Neural cell (in vitro differentiated cells): ENCODE data around the gene ALX1. TPM values are rescaled to one million over a fixed set of nuclear protein-coding genes. Genes with fewer than 3 reads are reported as not detected.

Source experiments
- H2AFZ ChIP-seq: fragments of 200-600, 300-800 bp; sonication (generic), shearing (Covaris generic); 2 replicates; pipeline ENCODE4 v1.6.0; 2014; ENCODE audit warnings: low read depth, mild to moderate bottlenecking, antibody characterized with exemption, low read length, moderate library complexity
- H3F3A ChIP-seq: fragments of 200-600 bp; shearing (Covaris generic); 2 replicates; pipeline ENCODE4 v1.6.1; 2016; ENCODE audit warnings: mild to moderate bottlenecking, moderate library complexity, mixed read lengths, antibody characterized with exemption, low read length; ENCODE audit not compliant: insufficient read depth, poor library complexity, severe bottlenecking
- H3K27ac ChIP-seq: fragments of 200-600, 300-800 bp; sonication (generic), shearing (Covaris generic); 2 replicates; pipeline ENCODE4 v1.5.1; 2014; ENCODE audit warnings: mild to moderate bottlenecking, low read length, moderate library complexity
- H3K27me3 ChIP-seq: fragments of 300-800, 200-600 bp; sonication (generic), shearing (Covaris generic); 2 replicates; pipeline ENCODE4 v1.6.0; 2014; ENCODE audit warnings: mild to moderate bottlenecking, low read depth, low read length, moderate library complexity; ENCODE audit not compliant: insufficient read depth
- H3K36me3 ChIP-seq: fragments of 300-800, 200-600 bp; sonication (generic), shearing (Covaris generic); 2 replicates; pipeline ENCODE4 v1.5.1; 2014; ENCODE audit warnings: mild to moderate bottlenecking, antibody characterized with exemption, low read length, moderate library complexity; ENCODE audit not compliant: insufficient read depth
- H3K4me2 ChIP-seq: fragments of 300-800, 200-600 bp; sonication (generic), shearing (Covaris generic); 2 replicates; pipeline ENCODE4 v1.6.0; 2014; ENCODE audit warnings: mild to moderate bottlenecking, low read length
- H3K4me3 ChIP-seq: fragments of 300-800, 200-600 bp; sonication (generic), shearing (Covaris generic); 2 replicates; pipeline ENCODE4 v1.5.1; 2014; ENCODE audit warnings: mild to moderate bottlenecking, low read length, moderate library complexity
- H3K79me2 ChIP-seq: fragments of 200-600 bp; shearing (Covaris generic); replicated peaks from 2 replicates; pipeline ENCODE4 v1.6.0; 2014; ENCODE audit warnings: mild to moderate bottlenecking, low read length, moderate library complexity; ENCODE audit not compliant: insufficient read depth
- H3K9ac ChIP-seq: fragments of 300-800, 200-600 bp; sonication (generic), shearing (Covaris generic); 2 replicates; pipeline ENCODE4 v1.6.1; 2016; ENCODE audit warnings: mild to moderate bottlenecking, low read length, mixed read lengths
- H3K9me2 ChIP-seq: fragments of 200-600 bp; shearing (Covaris generic); 2 replicates; pipeline ENCODE4 v1.6.1; 2016; ENCODE audit warnings: mild to moderate bottlenecking, low read length, mixed read lengths; ENCODE audit not compliant: insufficient read depth
- H3K9me3 ChIP-seq: fragments of 200-600, 300-800 bp; sonication (generic), shearing (Covaris generic); 2 replicates; pipeline ENCODE4 v1.6.1; 2016; ENCODE audit warnings: mild to moderate bottlenecking, mixed run types, low read length, moderate library complexity, mixed read lengths
- H4K20me1 ChIP-seq: fragments of 200-600 bp; shearing (Covaris generic); 2 replicates; pipeline ENCODE4 v1.6.1; 2016; ENCODE audit warnings: mild to moderate bottlenecking, mixed run types; ENCODE audit not compliant: insufficient read depth
- CTCF ChIP-seq: fragments of 450-650 bp; IDR thresholded peaks from 2 replicates; pipeline ENCODE4 v1.5.1; 2014; ENCODE audit warnings: antibody characterized with exemption, mild to moderate bottlenecking, moderate library complexity; ENCODE audit not compliant: poor library complexity, severe bottlenecking
- EP300 ChIP-seq: fragments of 450-650 bp; conservative IDR thresholded peaks from 2 replicates; pipeline ENCODE4 v1.6.1; 2014; ENCODE audit warnings: antibody characterized with exemption, mild to moderate bottlenecking, moderate library complexity; ENCODE audit not compliant: poor library complexity, severe bottlenecking
- EZH2 ChIP-seq: fragments of 200-600, 300-800 bp; shearing (Covaris generic), sonication (generic); IDR thresholded peaks from 2 replicates; pipeline ENCODE4 v1.6.1; 2014; ENCODE audit warnings: antibody characterized with exemption, low read length, borderline replicate concordance, mild to moderate bottlenecking; ENCODE audit not compliant: insufficient read depth, poor library complexity, severe bottlenecking
- MXI1 ChIP-seq: fragments of 450-650 bp; conservative IDR thresholded peaks from 2 replicates; pipeline ENCODE4 v1.6.1; 2014; ENCODE audit warnings: antibody characterized with exemption, mild to moderate bottlenecking; ENCODE audit not compliant: poor library complexity, severe bottlenecking
- POLR2AphosphoS5 ChIP-seq: IDR thresholded peaks from 2 replicates; pipeline ENCODE4 v1.6.1; 2012
- RAD21 ChIP-seq: fragments of 450-650 bp; conservative IDR thresholded peaks from 2 replicates; pipeline ENCODE4 v1.6.1; 2014; ENCODE audit warnings: antibody characterized with exemption, mild to moderate bottlenecking, moderate library complexity
- REST ChIP-seq: IDR thresholded peaks from 2 replicates; pipeline ENCODE4 v1.6.1; 2012; ENCODE audit warnings: borderline replicate concordance
- SMC3 ChIP-seq: fragments of 450-650 bp; conservative IDR thresholded peaks from 2 replicates; pipeline ENCODE4 v1.6.1; 2014; ENCODE audit warnings: antibody characterized with exemption, mild to moderate bottlenecking, moderate library complexity; ENCODE audit not compliant: poor library complexity
- TAF1 ChIP-seq: IDR thresholded peaks from 2 replicates; pipeline ENCODE4 v1.6.1; 2012; ENCODE audit warnings: low read depth
- polyA plus RNA-seq: library from polyadenylated mRNA; depleted of rRNA; stranded (reverse); fragments of >200 nt; gene quantifications from 2 replicates; pipeline ENCODE4 v1.2.3, GENCODE V29; 2014

ALX1 gene
- polyA plus RNA-seq, 1 donor from 2014 or later, result 0.43 TPM

GRCh38 chr12:85301051-85301450 is 21.0 kb downstream of the ALX1 start:
- Histone ChIP-seq H3F3A (no peaks in the 10 kb centered on the region), H3K4me3 (no peak overlapping the region), H3K27me3 (no peaks in the 10 kb centered on the region), H3K79me2 (no peaks in the 10 kb centered on the region), H3K9me3 (no peaks in the 10 kb centered on the region), H3K36me3 (no peaks in the 10 kb centered on the region), H3K9ac (no peak overlapping the region), H4K20me1 (no peaks in the 10 kb centered on the region), H3K9me2 (no peaks in the 10 kb centered on the region), H3K4me2 (no peak overlapping the region), H3K27ac (no peak overlapping the region), H2AFZ (no peak overlapping the region)
- TF ChIP-seq POLR2AphosphoS5 (no peak), RAD21 (no peak), EZH2 (no peak), MXI1 (no peak), SMC3 (no peak), EP300 (no peak), CTCF (no peak), TAF1 (no peak), REST (no peak)

- Histone ChIP-seq H3K9me2 (no peaks in the 10 kb centered on the region), H3K36me3 (no peaks in the 10 kb centered on the region), H3F3A (no peaks in the 10 kb centered on the region), H4K20me1 (no peaks in the 10 kb centered on the region), H3K4me2 (no peak overlapping the region), H3K9ac (no peak overlapping the region), H3K9me3 (no peaks in the 10 kb centered on the region), H2AFZ (no peak overlapping the region), H3K4me3 (no peak overlapping the region), H3K27ac (no peak overlapping the region), H3K79me2 (no peaks in the 10 kb centered on the region), H3K27me3 (no peaks in the 10 kb centered on the region)
- TF ChIP-seq MXI1 (no peak), RAD21 (no peak), CTCF (no peak)
These were observed 28.4 kb downstream of the ALX1 start for GRCh38 chr12:85308374-85308773.
